NCI-H1105 (cell line): Measurements from ENCODE around the gene SH3PXD2B.

Source experiments
- DNase-seq: peaks from one replicate; lab custom pipeline; 2025; lab: John Stamatoyannopoulos, UW

The SH3PXD2B gene

GRCh38 chr5:172436879-172437369 is 17.4 kb downstream of the SH3PXD2B start:
- DNase-seq, result no peak

GRCh38 chr5:172436078-172436878 is 18.0 kb downstream of the SH3PXD2B start:
- DNase-seq, result no peak

GRCh38 chr5:172435362-172436077 is 18.8 kb downstream of the SH3PXD2B start:
- DNase-seq, result no peak

DNA sequence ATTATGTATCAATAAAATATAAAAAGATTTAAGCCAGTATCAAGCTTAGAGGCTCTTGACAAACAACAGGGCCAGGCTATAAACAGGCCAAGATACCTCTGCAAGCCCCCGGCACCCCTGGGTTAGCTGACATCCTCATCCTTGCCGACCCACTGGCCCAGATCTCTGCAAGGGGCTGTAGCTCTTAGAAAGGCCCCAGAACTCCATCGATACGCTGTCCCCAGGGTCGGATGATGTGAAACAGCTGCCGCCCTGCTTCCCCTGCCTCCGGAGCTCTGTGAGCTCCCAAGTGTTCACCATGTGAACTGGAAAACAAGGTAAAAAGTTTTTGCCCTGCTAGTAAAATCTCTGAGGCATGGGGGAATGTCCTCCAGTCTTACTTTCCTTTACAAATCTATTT is 20.1 kb downstream of the SH3PXD2B start:
- no peak for DNase-seq

DNA sequence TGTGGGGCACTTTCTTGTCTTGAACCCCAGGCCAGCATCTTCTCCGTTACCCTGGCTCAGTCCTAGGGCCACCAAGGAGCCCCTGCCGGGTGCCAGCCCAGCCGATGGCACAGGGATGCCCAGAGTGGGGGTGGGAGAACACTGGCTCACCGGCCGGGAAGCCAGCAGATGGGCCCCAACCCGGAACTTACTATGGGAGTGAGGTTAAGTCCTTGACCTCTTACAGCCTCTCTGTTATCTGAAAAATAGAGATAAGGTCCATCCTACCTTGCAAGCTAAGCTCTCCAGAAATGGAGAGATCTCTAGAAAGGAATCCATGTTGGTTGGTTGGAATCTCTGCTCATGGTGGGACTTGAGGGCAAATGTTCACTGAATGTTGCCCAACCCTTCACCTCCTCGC is 20.8 kb downstream of the SH3PXD2B start:
- DNase-seq, result no peak

GRCh38 chr5:172433071-172433470 is 21.3 kb downstream of the SH3PXD2B start:
- DNase-seq, result no peak

GRCh38 chr5:172430354-172430753 is 24.0 kb downstream of the SH3PXD2B start:
- no peak for DNase-seq

DNA sequence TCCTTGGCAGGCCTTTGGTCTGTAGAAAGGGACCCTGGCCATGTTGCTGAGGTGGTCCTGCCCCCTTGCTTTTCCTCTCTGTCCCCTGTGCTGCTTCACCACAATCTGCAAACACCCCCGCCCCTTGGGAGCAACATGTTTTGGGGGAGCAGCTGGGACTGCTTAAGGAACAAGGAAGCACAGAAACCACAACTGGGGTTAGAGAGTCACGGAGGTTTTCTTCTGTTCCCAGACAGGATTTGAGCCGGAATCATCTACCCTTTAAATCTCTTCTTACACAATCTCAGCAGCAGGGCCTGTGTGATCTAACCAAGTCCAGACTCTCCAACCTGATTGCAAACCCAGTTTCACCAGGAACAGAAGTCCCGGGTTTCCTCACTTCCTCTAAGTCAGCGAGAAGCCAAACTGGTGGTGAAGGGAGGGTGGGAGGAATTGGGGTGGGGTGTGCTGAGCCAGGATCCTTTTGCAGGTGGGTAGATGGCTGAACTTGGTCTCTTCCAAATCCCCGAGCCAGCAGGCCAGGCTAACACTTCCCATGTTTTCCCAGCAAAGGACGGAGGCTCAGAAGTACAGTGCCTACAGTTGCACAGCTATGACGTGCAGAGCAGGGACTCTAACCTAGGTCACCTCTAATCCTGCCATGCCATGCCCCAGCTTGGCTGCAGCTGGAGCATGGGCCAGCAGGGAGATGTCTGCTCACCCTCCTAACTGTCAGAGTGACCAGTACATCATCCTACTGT is 25.0 kb downstream of the SH3PXD2B start:
- no peak for DNase-seq

GRCh38 chr5:172428224-172429166 is 25.8 kb downstream of the SH3PXD2B start:
- no peak for DNase-seq

GRCh38 chr5:172427202-172427601 is 27.1 kb downstream of the SH3PXD2B start:
- no peak for DNase-seq

GRCh38 chr5:172426086-172426485 is 28.2 kb downstream of the SH3PXD2B start:
- DNase-seq, result no peak

GRCh38 chr5:172425402-172425801 is 28.9 kb downstream of the SH3PXD2B start:
- no peak for DNase-seq

DNA sequence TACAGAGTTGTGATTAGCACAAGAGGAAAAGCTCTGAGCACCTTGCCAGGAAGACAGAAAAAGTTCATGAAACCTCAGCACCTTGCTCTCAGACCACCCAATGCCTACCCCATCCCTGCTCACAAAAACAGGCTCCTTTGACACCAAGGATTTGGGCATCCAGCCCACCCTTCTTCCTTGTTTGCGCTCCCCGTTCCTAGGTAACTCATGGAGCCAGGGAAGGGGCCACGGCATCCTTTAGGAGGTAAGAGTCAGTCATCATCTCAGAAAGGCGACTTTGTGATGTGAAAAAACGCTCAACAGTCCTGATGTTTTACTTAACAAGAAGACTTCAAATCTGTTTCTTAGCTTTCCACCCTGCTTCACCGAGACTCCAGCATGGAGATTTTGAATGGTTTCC is 29.5 kb downstream of the SH3PXD2B start:
- no peak for DNase-seq

DNA sequence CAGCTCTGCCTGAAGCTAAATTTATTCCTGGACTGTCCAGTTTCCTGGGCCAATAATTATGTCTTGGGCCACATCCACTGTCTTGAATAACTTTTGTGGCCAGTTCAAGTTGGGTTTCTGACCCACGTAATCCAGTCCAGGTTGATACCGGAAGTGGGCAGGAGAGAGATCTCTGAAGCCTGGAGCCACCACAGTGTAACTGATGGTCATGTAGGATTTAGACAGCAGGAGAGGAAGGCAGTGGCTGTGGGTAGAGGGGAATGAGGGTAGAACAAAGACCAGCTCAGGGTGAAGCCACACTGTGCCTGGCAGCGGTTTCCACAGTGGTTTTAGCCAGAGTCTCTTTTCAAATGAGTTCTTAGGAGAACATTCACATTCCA is 30.2 kb downstream of the SH3PXD2B start:
- DNase-seq, result no peak

GRCh38 chr5:172423379-172424110 is 30.8 kb downstream of the SH3PXD2B start:
- no peak for DNase-seq

GRCh38 chr5:172422255-172422654 is 32.1 kb downstream of the SH3PXD2B start:
- no peak for DNase-seq

- no peak for DNase-seq
Observed at GRCh38 chr5:172421020-172421419, 33.3 kb downstream of the SH3PXD2B start.

DNA sequence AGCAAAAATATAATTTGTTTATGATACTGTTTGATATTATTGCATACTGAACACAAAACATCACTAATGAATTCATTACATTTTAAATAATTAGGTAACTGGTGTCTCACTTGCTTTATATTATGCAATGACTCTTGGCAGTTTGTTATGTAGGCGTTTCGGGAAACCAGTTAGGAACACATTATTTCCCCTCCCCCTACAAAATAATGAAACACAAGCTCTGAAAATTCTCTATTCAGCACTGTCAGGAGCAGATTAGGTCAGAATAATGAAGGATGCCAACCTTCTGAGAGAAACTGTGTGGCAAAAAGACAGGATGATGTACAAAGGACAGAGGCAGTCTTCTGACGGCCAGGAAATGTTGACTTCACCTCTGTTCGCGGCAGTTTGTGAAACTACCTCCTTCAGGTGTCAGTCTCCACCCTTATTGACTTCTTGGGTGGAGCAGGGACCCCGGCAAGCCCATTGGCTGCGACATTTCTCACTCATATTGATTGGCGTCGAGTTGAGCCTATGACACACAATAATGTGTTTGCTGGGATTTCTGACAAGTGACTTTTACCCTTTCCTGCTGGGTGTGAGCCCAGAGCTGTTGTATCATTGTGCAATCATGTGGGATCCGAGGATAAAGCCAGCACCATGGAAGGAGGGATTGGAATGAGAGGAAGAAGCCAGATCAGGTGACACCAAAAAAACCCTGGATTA is 33.9 kb downstream of the SH3PXD2B start:
- no peak for DNase-seq

DNA sequence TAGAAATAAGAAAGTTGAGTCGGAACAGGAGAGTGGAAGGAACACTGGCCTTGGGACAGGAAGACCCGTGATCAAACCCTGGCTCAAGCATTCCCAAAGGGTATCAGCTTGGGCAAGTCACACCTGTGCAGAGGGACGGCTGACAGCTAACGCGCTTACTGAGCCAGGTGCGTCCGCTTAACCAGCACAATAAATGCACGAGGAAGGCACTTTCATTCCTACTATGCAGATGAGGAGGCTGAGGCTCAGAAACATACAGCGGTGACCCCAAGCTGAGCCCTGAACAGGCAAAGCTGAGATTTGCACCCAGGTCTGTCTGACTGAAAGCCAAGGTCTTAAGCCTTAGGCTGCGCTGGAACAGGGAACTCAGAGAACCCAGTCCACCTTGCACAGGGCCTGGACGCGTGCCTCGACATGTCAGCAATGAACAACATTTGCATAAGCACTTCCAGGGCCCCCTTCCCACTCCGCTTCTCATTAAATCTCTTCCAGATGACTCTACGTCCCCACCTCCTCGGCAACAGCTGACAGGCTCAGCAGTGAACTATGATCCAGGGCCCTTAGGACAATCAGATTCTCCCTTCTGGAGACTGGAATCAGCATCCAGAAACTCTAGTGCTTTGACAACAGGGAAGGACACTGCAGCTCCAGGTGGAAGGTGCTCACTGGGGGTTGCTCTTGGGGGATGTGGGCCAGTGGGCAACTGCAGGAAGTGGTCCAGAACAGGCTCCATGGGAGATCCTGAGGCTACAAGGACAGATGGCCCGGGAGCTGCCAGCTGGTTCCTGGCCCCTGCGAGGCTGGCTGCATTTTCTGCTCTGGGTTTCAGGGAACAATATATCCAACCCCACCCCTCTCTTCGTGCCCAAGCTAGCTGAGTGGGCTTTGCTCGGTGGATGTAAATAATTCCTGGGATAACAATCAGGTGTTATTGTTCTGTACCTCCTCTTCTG is 35.2 kb downstream of the SH3PXD2B start:
- no peak for DNase-seq
